Aorta (tissue), 5 donors: ENCODE data around the gene COL19A1. TPM values are rescaled to one million over a fixed set of nuclear protein-coding genes. Genes with fewer than 3 reads are reported as not detected.

ENCODE experiments used
- ATAC-seq: fragments of 200-7000 bp; cut with Tn5 transposase; one replicate; pipeline ENCODE4 v1.9.1; 2022; ENCODE audit warnings: moderate library complexity; ENCODE audit not compliant: low FRiP score
- DNase-seq, 2 donors: peaks; one replicate each; pipeline ENCODE4 v3.0.0-alpha.2; 2020
- H3K27ac ChIP-seq, 2 donors: one replicate each; pipeline ENCODE4 v1.5.1; 2013; ENCODE audit warnings: low read length in 2 of 2, mild to moderate bottlenecking in 2 of 2, moderate library complexity in 2 of 2, control low read depth in 1 of 2, inconsistent platforms in 1 of 2, low read depth in 1 of 2
- H3K27me3 ChIP-seq, 2 donors: one replicate each; pipeline ENCODE4 v1.6.1; 2013; ENCODE audit warnings: control low read depth in 1 of 2, low read length in 1 of 2, mild to moderate bottlenecking in 1 of 2, moderate library complexity in 1 of 2; ENCODE audit not compliant: insufficient read depth in 2 of 2, control insufficient read depth in 1 of 2
- H3K36me3 ChIP-seq, 2 donors: one replicate each; pipeline ENCODE4 v1.6.1; 2013; ENCODE audit warnings: control low read depth in 1 of 2, low read length in 1 of 2, mild to moderate bottlenecking in 1 of 2; ENCODE audit not compliant: insufficient read depth in 2 of 2, control insufficient read depth in 1 of 2
- H3K4me1 ChIP-seq, 2 donors: one replicate each; pipeline ENCODE4 v1.6.1; 2013; ENCODE audit warnings: low read length in 2 of 2, control low read depth in 1 of 2, mild to moderate bottlenecking in 1 of 2, moderate library complexity in 1 of 2; ENCODE audit not compliant: insufficient read depth in 2 of 2, control insufficient read depth in 1 of 2
- H3K4me3 ChIP-seq, 2 donors: one replicate each; pipeline ENCODE4 v1.5.1; 2013; ENCODE audit warnings: low read length in 2 of 2, control low read depth in 1 of 2, mild to moderate bottlenecking in 1 of 2
- H3K9me3 ChIP-seq: one replicate; pipeline ENCODE4 v1.6.1; 2013; ENCODE audit warnings: mild to moderate bottlenecking, low read length; ENCODE audit not compliant: control insufficient read depth
- WGBS, 2 donors: extraction: QIAGEN DNeasy Blood & Tissue Kit; methylation state at CpG; one replicate each; pipeline ENCODE4 v1.1.7; 2013; 5-methylcytosine and 5-hydroxymethylcytosine counted together
- intact Hi-C, 2 donors: fragments of 100-400 bp; cut with DNase I; formaldehyde crosslinking; loops; one replicate each; pipeline versions ENCODE4 v1.14.2 to v1.15.0; 2022
- polyA plus RNA-seq, 2 donors: library from polyadenylated mRNA; stranded (reverse); fragments of 200-250 nt; gene quantifications; one replicate each; pipeline ENCODE4 v1.2.3, GENCODE V29; 2013
- total RNA-seq, 2 donors: library from RNA; stranded (reverse); fragmentation: NEBNext Ultra II Directional; extraction: Animal tissue kit (Norgen Biotek cat#: 25700); gene quantifications; one replicate each; pipeline ENCODE4 v1.2.1, GENCODE V29; 2021
- donor health status: healthy with polysubstance abuse.
- donor health status: Bipolar disorder and iron deficiency.
- donor health status: DM: no; HTN: no; CAD: no.
- donor health status: DM: no; HTN: no; CAD: no.
- donor health status: DM: yes; HTN: yes; CAD: no.

The COL19A1 gene
- total and polyA plus RNA-seq, 4 donors: 0.42 to 1.8 TPM; not detected in 2

GRCh38 chr6:70241031-70241430 lies 374.7 kb downstream of the COL19A1 start:
- ATAC-seq (no peak), DNase-seq (no peak)
- intact Hi-C loops: no loop called here
- Histone ChIP-seq H3K36me3 (no peaks in the 10 kb centered on the region), H3K27ac (no peak overlapping the region), H3K9me3 (no peaks in the 10 kb centered on the region), H3K27me3 (no peaks in the 10 kb centered on the region), H3K4me3 (no peak overlapping the region), H3K4me1 (no peaks in the 10 kb centered on the region)
- WGBS, 2 donors: 75 to 80% methylated on average over 3 of the region's 3 CpGs

- Histone ChIP-seq H3K27ac (no peak overlapping the region), H3K36me3 (no peaks in the 10 kb centered on the region), H3K4me1 (no peaks in the 10 kb centered on the region), H3K9me3 (no peaks in the 10 kb centered on the region), H3K4me3 (no peak overlapping the region), H3K27me3 (no peaks in the 10 kb centered on the region)
- peak; percentile 50 for ATAC-seq
- WGBS, 2 donors: 28 to 37% methylated on average over 7 of the region's 7 CpGs
- no peak for DNase-seq
- intact Hi-C loops: no loop called here
Observed at GRCh38 chr6:70241991-70242420, 375.6 kb downstream of the COL19A1 start.

DNA sequence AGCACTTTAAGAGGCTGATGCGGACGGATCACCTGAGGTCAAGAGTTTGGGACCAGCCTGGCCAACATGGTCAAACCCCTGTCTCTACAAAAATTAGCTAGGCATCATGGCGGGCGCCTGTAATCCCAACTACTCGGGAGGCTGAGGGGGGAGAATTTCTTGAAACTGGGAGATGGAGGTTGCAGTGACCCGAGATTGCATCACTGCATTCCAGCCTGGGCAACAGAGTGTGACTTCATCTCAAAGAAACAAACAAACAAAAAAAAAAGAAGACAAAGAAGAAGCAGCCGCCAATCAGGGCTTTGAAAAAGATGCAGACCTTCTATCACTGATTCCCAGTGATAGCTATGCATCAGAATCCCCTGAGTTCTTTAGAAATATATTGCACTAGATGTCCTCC lies 379.8 kb downstream of the COL19A1 start:
- Histone ChIP-seq H3K27me3 (no peaks in the 10 kb centered on the region), H3K9me3 (no peaks in the 10 kb centered on the region), H3K4me3 (no peak overlapping the region), H3K36me3 (no peaks in the 10 kb centered on the region), H3K27ac (no peak overlapping the region), H3K4me1 (no peaks in the 10 kb centered on the region)
- DNase-seq (no peak), ATAC-seq (no peak)
- intact Hi-C loops: no loop called here
- 94 to 95% methylated on average over 7 of the region's 7 CpGs for WGBS, 2 donors

GRCh38 chr6:70252604-70253003 lies 386.2 kb downstream of the COL19A1 start:
- no peaks in the 10 kb centered on the region for H3K27me3 ChIP-seq
- H3K9me3 ChIP-seq: peaks cover 1% of the 10 kb centered on the region
- no peak overlapping the region for H3K27ac ChIP-seq
- intact Hi-C loops: no loop called here
- no peak overlapping the region for H3K4me3 ChIP-seq
- no peaks in the 10 kb centered on the region for H3K4me1 ChIP-seq
- no peaks in the 10 kb centered on the region for H3K36me3 ChIP-seq
- whole genome bisulfite sequencing, 2 donors: 68 to 80% methylated on average over 2 of the region's 2 CpGs
- ATAC-seq: no peak
- no peak for DNase-seq

DNA sequence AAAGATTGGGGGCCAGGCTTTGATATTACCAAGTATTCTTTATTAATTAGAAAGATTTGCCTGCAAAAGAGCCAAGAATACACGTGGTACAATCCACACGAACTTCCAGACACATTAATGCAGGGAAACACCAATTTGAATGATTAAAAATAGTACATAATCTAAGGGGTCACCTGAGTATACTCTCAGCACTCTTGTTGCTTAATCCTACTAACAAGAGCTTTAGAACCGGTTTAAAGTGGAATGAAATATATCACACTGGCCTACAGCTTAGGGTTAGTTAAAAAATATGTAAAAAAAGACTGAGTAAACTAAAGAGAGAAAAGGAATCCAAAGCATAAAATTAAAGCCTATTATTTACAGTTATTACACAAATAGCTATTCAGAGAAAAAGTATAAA lies 387.6 kb downstream of the COL19A1 start:
- H3K4me3 ChIP-seq: no peak overlapping the region
- no peak for DNase-seq

GRCh38 chr6:70254784-70255183 lies 388.4 kb downstream of the COL19A1 start:
- Histone ChIP-seq H3K27me3 (no peaks in the 10 kb centered on the region), H3K27ac (no peak overlapping the region), H3K4me3 (no peak overlapping the region), H3K36me3 (no peaks in the 10 kb centered on the region), H3K9me3 (peaks cover 1% of the 10 kb centered on the region), H3K4me1 (no peaks in the 10 kb centered on the region)
- intact Hi-C loops: no loop called here
- WGBS, 2 donors: 81 to 82% methylated on average over 2 of the region's 2 CpGs
- DNase-seq (no peak), ATAC-seq (no peak)

More for the DNA sequence above, 387.6 kb downstream of the COL19A1 start:
- Histone ChIP-seq H3K4me1 (no peaks in the 10 kb centered on the region), H3K36me3 (no peaks in the 10 kb centered on the region), H3K9me3 (peaks cover 1% of the 10 kb centered on the region), H3K27ac (no peak overlapping the region), H3K27me3 (no peaks in the 10 kb centered on the region)
- intact Hi-C loops: no loop called here
- no peak for ATAC-seq
- 67 to 68% methylated on average over 3 of the region's 3 CpGs for WGBS, 2 donors

GRCh38 chr6:70257768-70258273 lies 391.5 kb downstream of the COL19A1 start:
- Histone ChIP-seq H3K27ac (no peak overlapping the region), H3K4me3 (no peak overlapping the region), H3K27me3 (no peaks in the 10 kb centered on the region), H3K36me3 (no peaks in the 10 kb centered on the region), H3K9me3 (peaks cover 1% of the 10 kb centered on the region), H3K4me1 (no peaks in the 10 kb centered on the region)
- ATAC-seq: no peak
- DNase-seq: no peak
- 73 to 80% methylated on average over 2 of the region's 2 CpGs for WGBS, 2 donors
- intact Hi-C loops: no loop called here

- no peaks in the 10 kb centered on the region for H3K27me3 ChIP-seq
- intact Hi-C loops: no loop called here
- H3K9me3 ChIP-seq: peaks cover 1% of the 10 kb centered on the region
- no peak overlapping the region for H3K4me3 ChIP-seq
- ATAC-seq (no peak), DNase-seq (no peak)
- no peaks in the 10 kb centered on the region for H3K36me3 ChIP-seq
- H3K27ac ChIP-seq: no peak overlapping the region
- no peaks in the 10 kb centered on the region for H3K4me1 ChIP-seq
- 17 to 40% methylated on average over 1 of the region's 1 CpG for WGBS, 2 donors
Observed at GRCh38 chr6:70258483-70258882, 392.1 kb downstream of the COL19A1 start.
